Thyroid gland (tissue), 4 donors: ENCODE measurements around the gene CABP2.
"Not testable (repeated sequence)": the region's sequence is repeated elsewhere in the genome, so short reads cannot be mapped to it uniquely, and the experiment has no call there.

Experiments
- POLR2A ChIP-seq, 2 donors: fragments of 450-650 bp; IDR thresholded peaks; one replicate each; pipeline ENCODE4 v1.6.1; 2017; ENCODE audit warnings: antibody characterized with exemption in 2 of 2, mild to moderate bottlenecking in 2 of 2, moderate library complexity in 1 of 2
- TF ChIP-seq, protein P1 (sequence below), 6 experiments: fragments of 200-600 bp in 3 of 6; fragments of 450-650 bp in 3 of 6; sonication (generic) in 3 of 6; IDR thresholded peaks; one replicate each; pipeline ENCODE4 v1.5.1; 2016 to 2019; ENCODE audit warnings: antibody characterized with exemption in 6 of 6, mild to moderate bottlenecking in 2 of 6, inconsistent platforms in 1 of 6, moderate library complexity in 1 of 6

DNA sequence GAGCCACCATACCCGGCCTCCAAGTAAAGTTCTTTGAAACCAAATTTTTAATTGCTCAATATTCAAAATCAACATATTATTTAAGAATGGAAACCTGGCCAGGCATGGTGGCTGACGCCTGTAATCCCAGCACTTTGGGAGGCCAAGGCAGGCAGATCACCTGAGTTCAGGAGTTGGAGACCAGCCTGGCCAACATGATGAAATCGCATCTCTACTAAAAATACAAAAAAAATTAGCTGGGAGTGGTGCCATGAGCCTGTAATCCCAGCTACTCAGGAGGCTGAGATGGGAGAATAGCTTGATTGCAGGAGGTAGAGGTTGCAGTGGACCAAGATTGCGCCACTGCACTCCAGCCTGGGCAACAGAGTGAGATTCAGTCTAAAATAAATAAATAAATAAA, 24.9 kb upstream of the CABP2 start:
- TF ChIP-seq, protein P1, sequence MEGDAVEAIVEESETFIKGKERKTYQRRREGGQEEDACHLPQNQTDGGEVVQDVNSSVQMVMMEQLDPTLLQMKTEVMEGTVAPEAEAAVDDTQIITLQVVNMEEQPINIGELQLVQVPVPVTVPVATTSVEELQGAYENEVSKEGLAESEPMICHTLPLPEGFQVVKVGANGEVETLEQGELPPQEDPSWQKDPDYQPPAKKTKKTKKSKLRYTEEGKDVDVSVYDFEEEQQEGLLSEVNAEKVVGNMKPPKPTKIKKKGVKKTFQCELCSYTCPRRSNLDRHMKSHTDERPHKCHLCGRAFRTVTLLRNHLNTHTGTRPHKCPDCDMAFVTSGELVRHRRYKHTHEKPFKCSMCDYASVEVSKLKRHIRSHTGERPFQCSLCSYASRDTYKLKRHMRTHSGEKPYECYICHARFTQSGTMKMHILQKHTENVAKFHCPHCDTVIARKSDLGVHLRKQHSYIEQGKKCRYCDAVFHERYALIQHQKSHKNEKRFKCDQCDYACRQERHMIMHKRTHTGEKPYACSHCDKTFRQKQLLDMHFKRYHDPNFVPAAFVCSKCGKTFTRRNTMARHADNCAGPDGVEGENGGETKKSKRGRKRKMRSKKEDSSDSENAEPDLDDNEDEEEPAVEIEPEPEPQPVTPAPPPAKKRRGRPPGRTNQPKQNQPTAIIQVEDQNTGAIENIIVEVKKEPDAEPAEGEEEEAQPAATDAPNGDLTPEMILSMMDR (IDR thresholded peaks at IDR 0.05): not testable (repeated sequence)
- not testable (repeated sequence) for TF ChIP-seq POLR2A (IDR thresholded peaks at IDR 0.05)
